HepG2 (cell line): ENCODE measurements around the gene PON1. TPM values are rescaled to one million over a fixed set of nuclear protein-coding genes. Genes with fewer than 3 reads are reported as not detected.

Source experiments
- ATAC-seq: fragments of 200-7000 bp; cut with Tn5 transposase; 3 replicates; pipeline ENCODE4 v1.9.1; 2020; ENCODE audit warnings: mild to moderate bottlenecking, moderate library complexity
- BruUV-seq: library from RNA; stranded (reverse); fragments of 400-500 nt; replicated peaks from 2 replicates; lab custom pipeline; 2021; lab: Mats Ljungman, UMichigan
- CTCF ChIA-PET: fragments of 300-600 bp; formaldehyde crosslinking; extraction: SDS; loops from one replicate; lab custom pipeline; 2021; ENCODE audit warnings: low total read pairs, inconsistent platforms, low intra/inter-chr PET ratio; lab: Yijun Ruan, JAX
- POLR2A ChIA-PET: fragments of 350-600 bp; sonication (Branson Sonifier 250); formaldehyde crosslinking; loops from one replicate; lab custom pipeline; 2020; ENCODE audit warnings: antibody characterized with exemption, inconsistent platforms; lab: Yijun Ruan, JAX
- DNase-seq: peaks from one replicate; pipeline ENCODE4 v3.0.0-alpha.2; 2015; ENCODE audit warnings: low spot score
- FAIRE-seq: peaks from 3 replicates; lab custom pipeline; 2011; peaks lifted over from hg19 to GRCh38; lab: Jason Lieb, UNC
- H2AFZ ChIP-seq: one replicate; pipeline ENCODE4 v1.6.1; 2011; ENCODE audit warnings: low read length, inconsistent platforms
- H3K27ac ChIP-seq: fragments of 300-600 bp; 3 replicates; pipeline ENCODE4 v1.8.0; 2011; ENCODE audit warnings: mixed run types, mild to moderate bottlenecking, mixed read lengths, low read length, inconsistent platforms; ENCODE audit not compliant: insufficient read depth; ENCODE audit errors: extremely low read length
- H3K27me3 ChIP-seq, 2 experiments: fragments of 200-600 bp in 1 of 2; 2 replicates in 1 of 2; 3 replicates in 1 of 2; pipeline versions ENCODE4 v1.6.0 to v1.8.0; 2011; ENCODE audit warnings: low read length in 2 of 2, mild to moderate bottlenecking in 2 of 2, moderate library complexity in 2 of 2, inconsistent platforms in 1 of 2; ENCODE audit not compliant: insufficient read depth in 2 of 2, control insufficient read depth in 1 of 2
- H3K36me3 ChIP-seq, 2 experiments: fragments of 200-600 bp in 1 of 2; replicated peaks in 1 of 2; 2 replicates in 1 of 2; 3 replicates in 1 of 2; pipeline versions ENCODE4 v1.5.1 to v1.8.0; 2011; ENCODE audit warnings: low read length in 2 of 2, inconsistent platforms in 1 of 2; ENCODE audit not compliant: insufficient read depth in 2 of 2, control insufficient read depth in 1 of 2
- H3K4me1 ChIP-seq: 2 replicates; pipeline ENCODE4 v1.5.1; 2012; ENCODE audit warnings: low read length, inconsistent platforms; ENCODE audit not compliant: insufficient read depth
- H3K4me2 ChIP-seq: 2 replicates; pipeline ENCODE4 v1.6.0; 2011; ENCODE audit warnings: low read depth, low read length, inconsistent platforms
- H3K4me3 ChIP-seq, 3 experiments: fragments of 200-600 bp in 1 of 3; sonication (generic), shearing (Covaris generic) in 1 of 3; replicated peaks in 1 of 3; 2 replicates each; pipeline ENCODE4 v1.5.1; 2011 to 2016; ENCODE audit warnings: low read length in 3 of 3, inconsistent platforms in 2 of 3, low read depth in 2 of 3, mild to moderate bottlenecking in 2 of 3, control low read depth in 1 of 3, mixed read lengths in 1 of 3; ENCODE audit not compliant: insufficient read depth in 1 of 3
- H3K79me2 ChIP-seq: one replicate; pipeline ENCODE4 v1.6.1; 2011; ENCODE audit warnings: low read length, inconsistent platforms; ENCODE audit not compliant: insufficient read depth
- H3K9ac ChIP-seq: 2 replicates; pipeline ENCODE4 v1.6.0; 2011; ENCODE audit warnings: mild to moderate bottlenecking, low read depth, low read length, inconsistent platforms; ENCODE audit not compliant: insufficient read depth
- H3K9me3 ChIP-seq: 2 replicates; pipeline ENCODE4 v1.5.1; 2012; ENCODE audit warnings: mild to moderate bottlenecking, low read length
- H4K20me1 ChIP-seq: 2 replicates; pipeline ENCODE4 v1.6.0; 2011; ENCODE audit warnings: inconsistent platforms, mild to moderate bottlenecking, low read length, moderate library complexity; ENCODE audit not compliant: insufficient read depth
- ARHGAP35 ChIP-seq: sonication (generic); formaldehyde crosslinking; IDR thresholded peaks from 2 replicates; pipeline ENCODE4 v1.9.0; 2022; ENCODE audit warnings: mild to moderate bottlenecking, inconsistent platforms, moderate library complexity, missing genetic modification reagents, borderline replicate concordance
- CBFB ChIP-seq: sonication (generic); formaldehyde crosslinking; IDR thresholded peaks from 2 replicates; pipeline ENCODE4 v1.4.0; 2020; ENCODE audit warnings: missing genetic modification reagents
- KMT2A ChIP-seq: sonication (generic); formaldehyde crosslinking; IDR thresholded peaks from 2 replicates; pipeline ENCODE4 v1.4.0; 2020; ENCODE audit warnings: missing genetic modification reagents
- NFE2L2 ChIP-seq: fragments of 150-350 bp; IDR thresholded peaks from 2 replicates; pipeline ENCODE4 v1.6.1; 2014; ENCODE audit warnings: low read length
- NFIB ChIP-seq: sonication (generic); formaldehyde crosslinking; IDR thresholded peaks from 2 replicates; pipeline ENCODE4 v1.9.0; 2021; ENCODE audit warnings: missing genetic modification reagents, mild to moderate bottlenecking, borderline replicate concordance
- TAF1 ChIP-seq: sonication (generic); formaldehyde crosslinking; IDR thresholded peaks from 2 replicates; pipeline ENCODE4 v1.4.0; 2020; ENCODE audit warnings: missing genetic modification reagents
- ZBTB38 ChIP-seq: sonication (generic); formaldehyde crosslinking; IDR thresholded peaks from 2 replicates; pipeline ENCODE4 v1.5.1; 2020; ENCODE audit warnings: mild to moderate bottlenecking, missing genetic modification reagents
- ZNF24 ChIP-seq: fragments of 450-650 bp; IDR thresholded peaks from 2 replicates; pipeline ENCODE4 v1.6.1; 2017; ENCODE audit warnings: antibody characterized with exemption, mild to moderate bottlenecking
- ZNF430 ChIP-seq: sonication (generic); formaldehyde crosslinking; IDR thresholded peaks from 2 replicates; pipeline ENCODE4 v1.9.0; 2021; ENCODE audit warnings: mild to moderate bottlenecking, missing genetic modification reagents
- ZNF616 ChIP-seq: sonication (generic); formaldehyde crosslinking; IDR thresholded peaks from 2 replicates; pipeline ENCODE4 v1.5.0; 2020; ENCODE audit warnings: low read depth, mild to moderate bottlenecking, missing genetic modification reagents
- WGBS: methylation state at CpG from one replicate; pipeline ENCODE4 v1.1.6; 2017; ENCODE audit warnings: low lambda C conversion rate; 5-methylcytosine and 5-hydroxymethylcytosine counted together
- in situ Hi-C: cut with HindIII; loops from 2 replicates; pipeline ENCODE4 v1.10.0; 2017; ENCODE audit warnings: low pct_unique_long_range_greater_than_20kb; ENCODE audit not compliant: extremely low pct_ligation_motif_present
- intact Hi-C: fragments of 100-400 bp; cut with micrococcal nuclease; formaldehyde crosslinking; loops from one replicate; pipeline ENCODE4 v1.10.0; 2022; ENCODE audit not compliant: unreplicated experiment
- polyA plus RNA-seq, 8 experiments: library from polyadenylated mRNA; depleted of rRNA in 3 of 8; stranded (reverse) in 7 of 8; unstranded in 1 of 8; fragments of >200 nt; fragmentation: Illumina TruSeq in 4 of 8; extraction: Trizol in 4 of 8; gene quantifications; 2 replicates each; pipeline versions ENCODE4 v1.2.1 to v1.2.3, GENCODE V29; 2011 to 2016; ENCODE audit warnings: low read depth in 4 of 8, missing spikeins in 1 of 8, mixed read lengths in 1 of 8; ENCODE audit not compliant: insufficient read depth in 1 of 8
- total RNA-seq, 5 experiments: library from RNA; depleted of rRNA; stranded (reverse); fragments of >200 nt; fragmentation: Illumina TruSeq; extraction: Trizol; gene quantifications; 2 replicates each; pipeline ENCODE4 v1.2.3, GENCODE V29; 2016; ENCODE audit warnings: low read depth in 1 of 5
- TF ChIP-seq, protein P1 (sequence below): sonication (generic); formaldehyde crosslinking; IDR thresholded peaks from 2 replicates; pipeline ENCODE4 v1.5.1; 2020; ENCODE audit warnings: missing genetic modification reagents, mild to moderate bottlenecking, borderline replicate concordance

The PON1 gene
- total and polyA plus RNA-seq, 2 of the 13 experiments (the other 11 are each of a cell fraction or from before 2014, with no cell fraction given), result 0.27 to 0.57 TPM

DNA sequence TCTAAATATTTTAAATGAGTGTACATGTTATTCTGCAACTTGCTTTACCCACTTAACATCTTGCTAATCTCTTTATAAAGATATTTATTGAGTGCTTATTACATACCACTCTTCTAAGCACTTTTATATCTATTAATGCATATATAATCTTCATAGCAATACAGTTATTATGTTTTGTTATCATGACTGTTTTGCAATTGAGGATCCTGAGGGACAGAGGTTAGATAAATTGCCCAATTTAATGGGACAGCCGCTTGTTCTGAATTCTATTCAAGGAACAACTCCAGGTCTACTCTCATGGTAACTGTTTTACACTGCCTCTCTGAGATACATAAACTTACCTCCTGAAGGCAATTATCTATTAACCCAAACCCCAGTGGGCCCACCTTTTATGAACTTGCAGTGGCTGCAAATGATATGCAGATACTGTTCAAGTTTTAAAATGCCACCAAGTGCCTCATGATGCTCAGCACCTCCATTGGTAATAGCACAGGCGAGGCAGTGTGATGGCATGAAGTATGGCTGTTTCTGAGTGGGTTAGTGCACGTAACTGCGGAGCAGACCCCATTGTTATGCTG, 60.5 kb downstream of the PON1 start:
- POLR2A ChIA-PET, result no interaction called here
- Histone ChIP-seq H3K79me2 (no peaks in the 10 kb centered on the region), H3K27ac (no peak overlapping the region), H3K4me3 (no peak overlapping the region), H3K4me2 (no peak overlapping the region), H3K9me3 (no peaks in the 10 kb centered on the region), H3K4me1 (no peaks in the 10 kb centered on the region), H4K20me1 (no peaks in the 10 kb centered on the region), H2AFZ (no peak overlapping the region), H3K9ac (no peak overlapping the region), H3K27me3 (no peaks in the 10 kb centered on the region), H3K36me3 (peaks cover 0 to 6% of the 10 kb centered on the region in 2 experiments; a peak in 1 of 5 replicates)
- intact Hi-C loops (no loop called here), in situ Hi-C loops (loop anchor here (25.0 kb wide), 1 partner anchor 977 kb away; no protein-coding TSS in a partner anchor)
- FAIRE-seq, result no peak
- BruUV-seq, result no TSS peak
- no peak for DNase-seq
- no peak for ATAC-seq
- 98% methylated on average over 4 of the region's 4 CpGs for WGBS
- no peak for TF ChIP-seq NFE2L2
- TF ChIP-seq KMT2A (CRISPR knock-in tag), result no peak
- no peak for TF ChIP-seq ZNF430 (CRISPR knock-in tag)
- no peak for TF ChIP-seq ZBTB38 (CRISPR knock-in tag)
- no peak for TF ChIP-seq ZNF24
- TF ChIP-seq CBFB, result no peak
- TF ChIP-seq ZNF616 (CRISPR knock-in tag), result no peak
- no peak for TF ChIP-seq TAF1 (CRISPR knock-in tag)
- TF ChIP-seq NFIB, result no peak
- TF ChIP-seq, protein P1, sequence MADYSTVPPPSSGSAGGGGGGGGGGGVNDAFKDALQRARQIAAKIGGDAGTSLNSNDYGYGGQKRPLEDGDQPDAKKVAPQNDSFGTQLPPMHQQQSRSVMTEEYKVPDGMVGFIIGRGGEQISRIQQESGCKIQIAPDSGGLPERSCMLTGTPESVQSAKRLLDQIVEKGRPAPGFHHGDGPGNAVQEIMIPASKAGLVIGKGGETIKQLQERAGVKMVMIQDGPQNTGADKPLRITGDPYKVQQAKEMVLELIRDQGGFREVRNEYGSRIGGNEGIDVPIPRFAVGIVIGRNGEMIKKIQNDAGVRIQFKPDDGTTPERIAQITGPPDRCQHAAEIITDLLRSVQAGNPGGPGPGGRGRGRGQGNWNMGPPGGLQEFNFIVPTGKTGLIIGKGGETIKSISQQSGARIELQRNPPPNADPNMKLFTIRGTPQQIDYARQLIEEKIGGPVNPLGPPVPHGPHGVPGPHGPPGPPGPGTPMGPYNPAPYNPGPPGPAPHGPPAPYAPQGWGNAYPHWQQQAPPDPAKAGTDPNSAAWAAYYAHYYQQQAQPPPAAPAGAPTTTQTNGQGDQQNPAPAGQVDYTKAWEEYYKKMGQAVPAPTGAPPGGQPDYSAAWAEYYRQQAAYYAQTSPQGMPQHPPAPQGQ (CRISPR knock-in tag), result no peak
- TF ChIP-seq ARHGAP35 (CRISPR knock-in tag), result no peak
- CTCF ChIA-PET, result no interaction called here
